UCSD-AML1 (cell line): ENCODE results near the gene ARMH4.

Experiments
- DNase-seq: peaks from one replicate; lab custom pipeline; 2025; ENCODE audit not compliant: unreplicated experiment; lab: John Stamatoyannopoulos, UW

Gene ARMH4

GRCh38 chr14:58059126-58059525 lies 92.9 kb downstream of the ARMH4 start:
- no peak for DNase-seq

- no peak for DNase-seq
Observed at GRCh38 chr14:58055497-58056010, 96.5 kb downstream of the ARMH4 start.

- no peak for DNase-seq
Observed at GRCh38 chr14:58054100-58054499, 97.9 kb downstream of the ARMH4 start.

GRCh38 chr14:58048219-58048618 lies 103.8 kb downstream of the ARMH4 start:
- no peak for DNase-seq

DNA sequence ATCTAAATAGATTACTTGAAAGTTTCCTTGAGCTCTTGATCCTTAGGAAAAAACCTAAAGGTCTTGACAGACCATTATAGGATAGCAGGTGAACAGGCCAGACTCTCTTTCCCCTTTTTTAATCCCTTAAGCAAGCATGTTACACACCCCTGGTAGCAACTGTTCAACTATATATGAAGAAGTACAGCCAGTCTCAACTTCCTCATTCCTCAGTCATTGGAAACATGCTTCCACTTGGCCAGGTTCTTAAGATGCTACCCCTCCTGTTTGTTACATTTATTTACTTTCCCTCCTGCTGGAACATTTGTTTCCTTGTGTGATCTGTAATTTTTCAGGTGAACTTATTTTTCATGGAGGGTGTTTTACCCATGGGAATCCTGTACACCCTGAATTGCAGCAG lies 124.1 kb downstream of the ARMH4 start:
- no peak for DNase-seq

GRCh38 chr14:58026967-58027366 lies 125.0 kb downstream of the ARMH4 start:
- DNase-seq: no peak

DNA sequence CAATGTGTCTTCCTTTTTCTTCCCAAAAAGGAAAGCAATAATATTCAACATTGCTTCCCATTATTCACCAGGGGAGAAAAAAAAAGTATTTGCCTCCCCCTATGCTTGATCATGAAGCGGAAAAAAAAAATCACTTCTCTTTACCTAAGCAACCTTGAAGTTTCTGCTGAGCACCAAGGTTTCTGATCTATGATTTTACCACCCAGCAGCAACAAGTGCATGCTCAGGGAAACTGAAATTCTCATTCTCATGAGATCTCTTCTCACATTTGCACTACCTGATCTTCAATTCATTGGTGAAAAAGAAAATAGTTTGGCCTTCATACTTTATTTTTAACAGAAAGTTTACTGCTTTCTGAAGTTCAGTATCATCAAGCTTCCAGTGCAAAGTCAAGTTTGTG lies 125.8 kb downstream of the ARMH4 start:
- no peak for DNase-seq

- no peak for DNase-seq
Observed at GRCh38 chr14:58014778-58015177, 137.2 kb downstream of the ARMH4 start.

GRCh38 chr14:58002618-58003017 lies 149.4 kb downstream of the ARMH4 start:
- no peak for DNase-seq

GRCh38 chr14:57999979-58000378 lies 152.0 kb downstream of the ARMH4 start:
- DNase-seq: no peak

DNA sequence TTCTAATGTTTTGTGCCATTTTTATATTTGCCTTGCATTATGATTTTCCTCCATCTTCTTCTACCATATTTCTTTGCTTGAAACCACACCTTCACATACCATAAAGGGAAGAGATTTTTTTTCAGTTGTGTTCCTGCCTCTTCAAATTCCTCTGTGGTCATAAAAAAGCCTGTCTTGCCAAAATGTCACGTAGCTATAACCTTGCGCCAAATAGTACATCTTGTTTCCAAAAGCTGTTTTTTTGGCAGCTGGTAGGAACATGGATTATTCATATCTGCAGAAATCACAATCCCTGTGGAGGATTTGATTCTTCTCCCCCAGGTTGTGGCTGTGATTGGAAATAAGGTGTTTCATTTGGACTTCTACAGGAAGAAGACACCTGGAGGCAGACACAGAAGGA lies 152.5 kb downstream of the ARMH4 start:
- DNase-seq: no peak

GRCh38 chr14:57998766-57999165 lies 153.2 kb downstream of the ARMH4 start:
- no peak for DNase-seq

DNA sequence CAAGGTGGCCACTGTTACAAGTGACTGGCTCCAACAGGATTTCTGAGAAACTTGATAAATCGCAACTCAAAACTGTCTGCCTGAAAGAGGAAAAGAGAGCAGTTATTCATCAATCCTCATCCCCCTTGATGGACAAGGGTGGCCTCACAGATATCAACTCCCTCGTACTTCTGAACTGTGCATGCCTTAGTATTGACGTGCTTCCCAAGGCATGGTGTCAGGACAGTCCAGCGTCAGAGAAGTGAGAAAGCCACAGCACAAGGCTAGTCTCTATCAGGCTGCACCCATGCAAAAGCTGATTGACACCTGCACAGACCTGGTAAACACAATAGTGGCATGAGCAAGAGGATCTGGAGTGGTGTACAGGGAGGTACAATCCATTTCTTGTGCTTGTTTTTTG lies 160.7 kb downstream of the ARMH4 start:
- DNase-seq: no peak

GRCh38 chr14:57988445-57988844 lies 163.6 kb downstream of the ARMH4 start:
- DNase-seq: no peak

- no peak for DNase-seq
Observed at GRCh38 chr14:57987596-57988300, 164.3 kb downstream of the ARMH4 start.

- no peak for DNase-seq
Observed at GRCh38 chr14:57987051-57987450, 165.0 kb downstream of the ARMH4 start.

DNA sequence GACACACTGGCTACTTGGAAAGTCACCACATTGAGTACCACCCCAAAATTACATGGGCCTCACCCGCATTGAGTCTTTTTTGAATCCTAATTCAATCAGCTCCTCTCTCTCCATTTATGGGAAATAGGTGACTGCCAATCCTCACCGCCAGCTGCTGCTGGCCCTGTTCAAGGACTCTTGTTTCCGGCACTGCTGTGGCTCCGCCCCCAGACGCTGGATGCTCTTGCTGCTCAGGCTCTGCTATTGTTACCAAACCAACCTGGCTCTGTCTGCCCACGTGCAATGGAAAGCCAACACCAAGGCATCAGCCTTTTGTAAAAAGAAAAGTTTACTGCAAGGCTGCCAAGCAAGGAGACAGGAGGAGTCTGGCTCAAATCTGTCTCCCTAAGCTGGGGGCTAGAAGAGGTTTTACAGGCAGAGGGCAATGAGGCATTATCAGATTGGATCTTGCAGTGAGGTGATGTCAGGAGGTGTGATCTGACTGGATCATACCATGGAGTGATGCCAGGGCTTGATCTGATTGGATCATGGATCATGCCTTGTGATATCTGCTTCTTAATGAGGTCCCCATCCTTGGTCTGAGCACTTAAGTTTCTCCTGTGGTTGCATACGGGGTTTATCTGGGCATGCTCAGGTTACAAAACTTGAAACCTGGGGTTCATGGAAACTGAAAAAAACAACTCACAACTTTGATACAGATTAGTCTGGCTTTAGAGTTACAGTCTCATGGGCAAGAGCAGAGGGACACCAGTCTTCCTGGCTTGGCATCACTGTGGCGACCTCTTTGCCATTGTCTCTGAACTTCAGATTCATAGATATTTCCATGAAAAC lies 169.0 kb downstream of the ARMH4 start:
- DNase-seq: no peak

GRCh38 chr14:57981817-57982560 lies 170.0 kb downstream of the ARMH4 start:
- no peak for DNase-seq

GRCh38 chr14:57979376-57980048 lies 172.5 kb downstream of the ARMH4 start:
- DNase-seq: no peak

DNA sequence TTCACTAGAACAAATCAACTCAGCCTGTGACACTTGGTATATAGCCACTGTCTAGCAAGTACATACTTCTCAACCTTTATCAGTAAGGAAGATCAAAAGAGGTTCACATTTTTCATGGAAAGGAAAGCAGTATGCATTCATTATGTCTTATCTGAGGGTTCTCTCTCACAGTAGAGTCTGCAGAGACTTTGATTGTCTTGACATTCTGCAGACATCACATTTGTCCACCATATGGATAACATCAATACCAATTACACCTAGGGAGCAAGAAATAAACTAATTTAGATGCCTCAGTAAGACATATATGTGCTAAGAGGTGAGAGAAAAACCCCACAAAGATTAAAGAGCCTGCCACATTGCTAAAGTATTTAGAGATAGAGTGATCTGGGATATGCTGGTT lies 175.3 kb downstream of the ARMH4 start:
- DNase-seq: no peak

- DNase-seq: no peak
Observed at GRCh38 chr14:57974896-57975295, 177.1 kb downstream of the ARMH4 start.
